Body of pancreas (tissue), 4 donors: ENCODE measurements around the gene SUSD4. TPM values are rescaled to one million over a fixed set of nuclear protein-coding genes. Genes with fewer than 3 reads are reported as not detected.

ENCODE experiments used
- ATAC-seq: fragments of 150-250 bp; one replicate; pipeline ENCODE4 v1.9.1; 2016
- DNase-seq, 4 donors: peaks; one replicate each; pipeline ENCODE4 v3.0.0-alpha.2; 2019
- H3K27ac ChIP-seq, 4 donors: fragments of 200-600 bp; sonication (generic); 1 replicate in 3 of 4; 2 replicates in 1 of 4; pipeline versions ENCODE4 v1.5.1 to v1.6.1; 2016 to 2019; ENCODE audit warnings: mild to moderate bottlenecking in 1 of 4, mixed read lengths in 1 of 4, moderate library complexity in 1 of 4
- H3K27me3 ChIP-seq, 2 donors: fragments of 200-600 bp; sonication (generic); one replicate each; pipeline ENCODE4 v1.6.0; 2016; ENCODE audit warnings: mild to moderate bottlenecking in 1 of 2
- H3K36me3 ChIP-seq, 2 donors: fragments of 200-600 bp; sonication (generic); replicated peaks in 1 of 2; 2 replicates each; pipeline ENCODE4 v1.5.1; 2016; ENCODE audit warnings: low read depth in 2 of 2; ENCODE audit not compliant: insufficient read depth in 1 of 2
- H3K4me1 ChIP-seq: fragments of 200-600 bp; sonication (generic); one replicate; pipeline ENCODE4 v1.6.0; 2016
- H3K4me3 ChIP-seq, 2 donors: fragments of 200-600 bp; sonication (generic); 1 replicate in 1 of 2; 2 replicates in 1 of 2; pipeline ENCODE4 v1.5.1; 2016 to 2019
- H3K9me3 ChIP-seq, 3 donors: fragments of 200-600 bp; sonication (generic); 1 replicate in 2 of 3; 2 replicates in 1 of 3; pipeline ENCODE4 v1.5.1; 2016
- POLR2A ChIP-seq, 3 donors: fragments of 450-650 bp; IDR thresholded peaks; one replicate each; pipeline ENCODE4 v1.6.1; 2016; ENCODE audit warnings: antibody characterized with exemption in 3 of 3, mild to moderate bottlenecking in 2 of 3
- WGBS, 2 donors: methylation state at CpG; one replicate each; pipeline ENCODE4 v1.1.5; 2017; 5-methylcytosine and 5-hydroxymethylcytosine counted together
- intact Hi-C: fragments of 100-400 bp; cut with DNase I; formaldehyde crosslinking; loops from one replicate; pipeline ENCODE4 v1.15.1; 2023
- total RNA-seq, 2 donors: library from RNA; depleted of rRNA; stranded (reverse); fragments of >200 nt; gene quantifications; one replicate each; pipeline ENCODE4 v1.1.0, GENCODE V29; 2016
- TF ChIP-seq, protein P1 (sequence below), 7 experiments: fragments of 450-650 bp in 4 of 7; fragments of 200-600 bp in 3 of 7; sonication (generic) in 3 of 7; IDR thresholded peaks; one replicate each; pipeline ENCODE4 v1.5.1; 2016 to 2019; ENCODE audit warnings: antibody characterized with exemption in 7 of 7

The SUSD4 gene
- total RNA-seq, 2 donors from 2014 or later: 3.6 to 18.1 TPM

DNA sequence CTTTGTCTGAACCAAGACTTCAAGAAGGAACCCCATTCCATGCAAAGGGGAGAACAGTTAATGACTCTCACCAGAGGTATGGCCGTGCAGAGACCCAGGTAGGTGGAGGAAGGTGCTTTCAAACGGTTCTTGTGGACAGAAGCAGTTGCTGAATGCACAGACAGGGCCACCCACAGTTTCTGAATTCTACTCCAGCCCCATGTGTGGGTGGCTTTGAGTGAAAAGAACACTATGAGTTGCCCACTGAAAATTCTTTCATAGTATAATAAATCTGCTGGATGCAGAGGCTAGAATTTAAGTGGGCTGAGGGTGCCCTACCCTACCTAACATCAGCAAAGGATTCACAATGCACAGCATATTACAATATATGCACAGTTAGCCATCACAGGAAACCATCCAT, 22.0 kb upstream of the SUSD4 start:
- Histone ChIP-seq H3K27ac (no peak overlapping the region), H3K9me3 (no peaks in the 10 kb centered on the region), H3K36me3 (no peaks in the 10 kb centered on the region), H3K4me3 (no peak overlapping the region), H3K27me3 (no peaks in the 10 kb centered on the region), H3K4me1 (no peaks in the 10 kb centered on the region)
- intact Hi-C loops: no loop called here
- TF ChIP-seq, protein P1, sequence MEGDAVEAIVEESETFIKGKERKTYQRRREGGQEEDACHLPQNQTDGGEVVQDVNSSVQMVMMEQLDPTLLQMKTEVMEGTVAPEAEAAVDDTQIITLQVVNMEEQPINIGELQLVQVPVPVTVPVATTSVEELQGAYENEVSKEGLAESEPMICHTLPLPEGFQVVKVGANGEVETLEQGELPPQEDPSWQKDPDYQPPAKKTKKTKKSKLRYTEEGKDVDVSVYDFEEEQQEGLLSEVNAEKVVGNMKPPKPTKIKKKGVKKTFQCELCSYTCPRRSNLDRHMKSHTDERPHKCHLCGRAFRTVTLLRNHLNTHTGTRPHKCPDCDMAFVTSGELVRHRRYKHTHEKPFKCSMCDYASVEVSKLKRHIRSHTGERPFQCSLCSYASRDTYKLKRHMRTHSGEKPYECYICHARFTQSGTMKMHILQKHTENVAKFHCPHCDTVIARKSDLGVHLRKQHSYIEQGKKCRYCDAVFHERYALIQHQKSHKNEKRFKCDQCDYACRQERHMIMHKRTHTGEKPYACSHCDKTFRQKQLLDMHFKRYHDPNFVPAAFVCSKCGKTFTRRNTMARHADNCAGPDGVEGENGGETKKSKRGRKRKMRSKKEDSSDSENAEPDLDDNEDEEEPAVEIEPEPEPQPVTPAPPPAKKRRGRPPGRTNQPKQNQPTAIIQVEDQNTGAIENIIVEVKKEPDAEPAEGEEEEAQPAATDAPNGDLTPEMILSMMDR (IDR thresholded peaks at IDR 0.05): no peak
- no peak for TF ChIP-seq POLR2A (IDR thresholded peaks at IDR 0.05)
- 69 to 77% methylated on average over 2 of the region's 2 CpGs for WGBS, 2 donors
- no peak for ATAC-seq
- no peak for DNase-seq

DNA sequence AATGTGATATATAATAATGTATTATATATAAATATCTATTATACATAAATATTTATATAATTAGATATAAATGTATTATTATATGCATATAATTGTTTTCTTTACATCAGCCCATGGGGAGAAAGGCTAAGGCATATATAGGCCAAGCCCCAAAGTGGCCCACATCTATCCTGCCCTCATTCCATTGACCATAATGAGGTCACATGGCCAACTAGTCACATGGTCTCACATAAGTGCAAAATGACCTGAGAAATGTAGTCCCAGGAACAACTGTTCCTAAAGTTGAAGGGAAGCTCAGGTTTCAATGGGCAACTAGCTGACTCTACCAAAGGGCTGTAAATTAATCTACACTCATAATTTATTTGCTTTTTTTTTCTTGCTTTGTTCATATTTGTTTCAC, 14.8 kb upstream of the SUSD4 start:
- no peak for TF ChIP-seq POLR2A (IDR thresholded peaks at IDR 0.05)
- TF ChIP-seq, protein P1 (IDR thresholded peaks at IDR 0.05): no peak
- H3K9me3 ChIP-seq: no peaks in the 10 kb centered on the region
- H3K27me3 ChIP-seq: no peaks in the 10 kb centered on the region
- H3K27ac ChIP-seq: no peak overlapping the region
- ATAC-seq (no peak), DNase-seq (no peak)
- intact Hi-C loops: no loop called here
- no peaks in the 10 kb centered on the region for H3K36me3 ChIP-seq
- no peak overlapping the region for H3K4me3 ChIP-seq
- H3K4me1 ChIP-seq: no peaks in the 10 kb centered on the region

DNA sequence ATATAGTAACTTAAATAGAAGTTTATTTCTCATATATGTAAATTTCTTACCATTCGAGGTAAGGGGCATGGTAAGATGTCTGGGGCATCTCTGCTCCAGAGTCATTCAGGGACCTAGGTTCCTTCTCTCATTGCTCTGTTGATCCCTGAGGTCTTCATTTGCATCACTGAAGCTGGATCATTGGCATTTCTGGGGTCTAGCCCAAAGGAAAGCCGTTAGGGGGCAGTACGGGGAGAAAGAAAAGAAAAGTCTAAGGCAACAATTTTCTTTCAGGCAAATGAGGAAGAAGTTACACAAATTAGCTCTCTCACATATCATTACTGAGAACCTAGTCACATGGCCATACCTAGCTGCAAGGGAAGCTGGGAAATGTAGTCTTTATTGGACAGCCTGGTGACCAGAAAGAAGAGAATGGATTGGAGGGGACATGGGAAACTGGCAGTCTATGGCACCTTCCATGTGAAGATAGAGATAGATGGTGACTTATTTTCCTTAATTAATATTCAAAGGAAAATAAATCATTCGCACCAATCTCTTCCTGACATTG, 10.2 kb upstream of the SUSD4 start:
- Histone ChIP-seq H3K27ac (no peak overlapping the region), H3K36me3 (no peaks in the 10 kb centered on the region), H3K4me1 (no peaks in the 10 kb centered on the region), H3K27me3 (no peaks in the 10 kb centered on the region), H3K4me3 (no peak overlapping the region), H3K9me3 (no peaks in the 10 kb centered on the region)
- intact Hi-C loops: no loop called here
- TF ChIP-seq POLR2A (IDR thresholded peaks at IDR 0.05): no peak
- TF ChIP-seq, protein P1 (IDR thresholded peaks at IDR 0.05): no peak
- ATAC-seq (no peak), DNase-seq (no peak)
- 72 to 74% methylated on average over 4 of the region's 4 CpGs for WGBS, 2 donors

GRCh38 chr1:223364685-223365382, 858 bp upstream of the SUSD4 start:
- DNase-seq (peak in 3 of 4 donors; percentile 24 to 29 (median 24)), ATAC-seq (no peak)
- no peak overlapping the region for H3K27ac ChIP-seq
- H3K27me3 ChIP-seq: no peaks in the 10 kb centered on the region
- H3K4me3 ChIP-seq: peak overlapping the region in 1 of 2 donors; percentile 31
- no peaks in the 10 kb centered on the region for H3K9me3 ChIP-seq
- WGBS, 2 donors: 0 to 1% methylated on average over 16 to 52 of the region's 55 CpGs
- intact Hi-C loops: no loop called here
- peaks cover 21% of the 10 kb centered on the region for H3K4me1 ChIP-seq
- no peak for TF ChIP-seq POLR2A (IDR thresholded peaks at IDR 0.05)
- TF ChIP-seq, protein P1 (IDR thresholded peaks at IDR 0.05): no peak
- H3K36me3 ChIP-seq: no peaks in the 10 kb centered on the region
